Activated CD4-positive, alpha-beta T cell treated with anti-CD3 and anti-CD28 coated beads, Interleukin-2, Interleukin-6, amounts not matched to agents 100 ng/mL and 50 ng/mL, durations not matched to agents 16 hours and 8 hours (primary cell): ENCODE results near the gene INSYN2B.

Experiments used
- DNase-seq: peaks from one replicate; pipeline ENCODE4 v3.0.0-alpha.2; 2020

Gene INSYN2B

GRCh38 chr5:169980418-169981053 lies at the start of gene INSYN2B:
Gene INSYN2B, minus strand, starts transcription at chr5:169980495. Its CDS starts 96,597 bp downstream, at chr5:169883898.
- peak; percentile 18 for DNase-seq

GRCh38 chr5:170028124-170028523 lies 47.8 kb upstream of the INSYN2B start:
- no peak for DNase-seq

GRCh38 chr5:170025853-170026252 lies 45.6 kb upstream of the INSYN2B start:
- no peak for DNase-seq

- DNase-seq, result no peak
Observed at GRCh38 chr5:170021506-170021905, 41.2 kb upstream of the INSYN2B start.

GRCh38 chr5:170020423-170020822 lies 40.1 kb upstream of the INSYN2B start:
- no peak for DNase-seq

GRCh38 chr5:170012622-170013021 lies 32.3 kb upstream of the INSYN2B start:
- no peak for DNase-seq

- no peak for DNase-seq
Observed at GRCh38 chr5:170011751-170012150, 31.5 kb upstream of the INSYN2B start.

- DNase-seq, result no peak
Observed at GRCh38 chr5:170010595-170010994, 30.3 kb upstream of the INSYN2B start.

GRCh38 chr5:170008376-170008775 lies 28.1 kb upstream of the INSYN2B start:
- DNase-seq, result no peak

- DNase-seq, result no peak
Observed at GRCh38 chr5:170006021-170006420, 25.7 kb upstream of the INSYN2B start.

GRCh38 chr5:170000155-170000554 lies 19.9 kb upstream of the INSYN2B start:
- DNase-seq, result no peak

GRCh38 chr5:169999621-170000020 lies 19.3 kb upstream of the INSYN2B start:
- no peak for DNase-seq

- no peak for DNase-seq
Observed at GRCh38 chr5:169997798-169998197, 17.5 kb upstream of the INSYN2B start.

- no peak for DNase-seq
Observed at GRCh38 chr5:169993485-169993790, 13.1 kb upstream of the INSYN2B start.

GRCh38 chr5:169992789-169993484 lies 12.6 kb upstream of the INSYN2B start:
- no peak for DNase-seq

GRCh38 chr5:169991115-169991869 lies 11.0 kb upstream of the INSYN2B start:
- DNase-seq, result no peak

GRCh38 chr5:169989365-169989764 lies 9.1 kb upstream of the INSYN2B start:
- DNase-seq, result no peak

GRCh38 chr5:169988947-169989346 lies 8.7 kb upstream of the INSYN2B start:
- DNase-seq, result no peak

- no peak for DNase-seq
Observed at GRCh38 chr5:169988206-169988605, 7.9 kb upstream of the INSYN2B start.

- DNase-seq, result no peak
Observed at GRCh38 chr5:169979871-169980270, 424 bp downstream of the INSYN2B start.

GRCh38 chr5:169978714-169979113 lies 1.6 kb downstream of the INSYN2B start:
- DNase-seq, result no peak

- no peak for DNase-seq
Observed at GRCh38 chr5:169974121-169974770, 6.0 kb downstream of the INSYN2B start.

- DNase-seq, result no peak
Observed at GRCh38 chr5:169973056-169973455, 7.2 kb downstream of the INSYN2B start.

GRCh38 chr5:169971780-169972179 lies 8.5 kb downstream of the INSYN2B start:
- DNase-seq, result no peak
